HG02571 (cell line): ENCODE data around the gene XRCC5.

Experiments
- ATAC-seq: cut with Tn5 transposase; IDR thresholded peaks from one replicate; pipeline ENCODE4 v1.9.1; 2021; ENCODE audit warnings: mild to moderate bottlenecking, moderate library complexity; ENCODE audit not compliant: unreplicated experiment

Gene XRCC5

DNA sequence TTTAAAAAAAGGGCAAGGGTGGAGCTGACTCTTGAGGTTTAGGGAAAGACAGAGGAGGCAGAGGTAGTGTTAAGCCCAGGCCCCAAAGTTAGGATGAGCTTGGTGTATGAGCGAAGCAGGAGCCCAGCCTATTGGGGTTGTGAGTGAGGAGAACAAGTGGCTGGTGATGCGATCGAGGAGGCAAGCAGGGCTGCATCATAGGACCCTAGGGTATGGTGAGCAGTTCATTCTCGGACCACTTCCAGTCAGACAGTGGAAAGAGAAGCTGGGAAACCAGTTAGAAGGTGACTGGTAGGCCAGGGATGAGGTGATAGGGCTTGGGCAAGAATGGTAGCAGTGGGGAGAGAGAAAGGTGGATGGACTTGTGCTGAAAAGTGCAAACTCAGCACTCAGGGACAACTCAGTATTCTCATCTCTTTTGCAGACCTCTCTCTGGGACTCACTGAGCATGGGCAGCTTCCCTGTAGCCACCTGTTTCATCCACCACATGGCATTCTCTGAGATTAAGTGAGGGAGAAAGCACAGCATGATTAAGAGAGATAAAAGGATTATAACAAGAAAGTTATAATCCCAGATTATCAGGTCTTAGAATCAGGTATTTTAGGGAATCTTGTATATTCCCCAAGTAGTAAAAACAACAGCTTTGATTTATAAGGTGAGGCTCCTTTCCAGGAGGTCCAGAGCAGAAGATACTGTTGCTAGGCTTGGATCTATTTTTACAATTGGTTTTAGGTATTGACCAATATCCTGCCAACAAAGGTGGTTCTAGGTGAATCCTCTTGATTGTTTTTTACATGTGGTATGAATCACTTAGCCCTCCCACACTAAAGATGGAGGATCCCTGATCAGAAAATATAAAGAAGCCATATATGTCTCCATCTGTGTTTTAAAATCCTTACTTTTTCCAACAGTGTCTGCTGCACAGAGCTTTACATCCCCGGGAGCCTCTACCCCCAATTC is 38.3 kb downstream of the XRCC5 start:
- no peak for ATAC-seq

DNA sequence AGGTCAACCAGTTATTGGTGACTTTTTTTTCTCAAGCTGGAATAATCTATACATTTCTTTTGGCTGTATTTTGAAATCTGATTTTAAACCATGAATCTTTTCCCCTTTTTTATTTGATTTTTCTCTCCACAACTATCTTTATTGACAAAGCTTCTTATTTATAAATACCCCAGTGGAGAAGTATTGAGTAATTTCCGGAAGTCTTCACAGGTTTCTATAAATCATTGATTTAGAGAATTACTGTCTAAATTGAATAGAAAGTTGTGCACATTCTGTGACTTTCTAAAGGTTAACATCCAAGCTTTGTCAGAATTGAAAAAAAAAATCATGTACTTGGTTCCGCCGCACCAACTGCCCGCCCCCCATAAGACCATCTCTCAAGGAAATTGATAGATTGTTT is 39.8 kb downstream of the XRCC5 start:
- no peak for ATAC-seq

DNA sequence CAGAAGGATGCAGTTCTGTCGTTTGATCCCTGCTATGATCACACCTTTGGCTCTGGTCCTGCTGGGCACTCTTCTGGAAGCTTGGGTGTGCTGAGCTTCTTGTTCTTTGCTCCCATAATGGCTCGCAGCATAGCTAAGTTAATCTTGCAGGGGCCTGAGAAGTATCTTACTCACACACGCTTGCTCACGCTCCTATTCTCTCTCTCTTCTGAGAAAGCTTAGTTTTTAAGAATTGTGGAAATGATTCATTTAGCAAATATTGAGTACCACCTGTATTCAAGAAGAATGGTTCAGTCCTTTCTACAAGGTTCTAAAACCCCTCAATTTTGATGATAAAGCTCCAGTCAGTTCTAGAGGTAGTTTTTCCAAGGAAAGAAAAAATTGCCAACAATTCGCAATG is 40.6 kb downstream of the XRCC5 start:
- ATAC-seq = no peak

DNA sequence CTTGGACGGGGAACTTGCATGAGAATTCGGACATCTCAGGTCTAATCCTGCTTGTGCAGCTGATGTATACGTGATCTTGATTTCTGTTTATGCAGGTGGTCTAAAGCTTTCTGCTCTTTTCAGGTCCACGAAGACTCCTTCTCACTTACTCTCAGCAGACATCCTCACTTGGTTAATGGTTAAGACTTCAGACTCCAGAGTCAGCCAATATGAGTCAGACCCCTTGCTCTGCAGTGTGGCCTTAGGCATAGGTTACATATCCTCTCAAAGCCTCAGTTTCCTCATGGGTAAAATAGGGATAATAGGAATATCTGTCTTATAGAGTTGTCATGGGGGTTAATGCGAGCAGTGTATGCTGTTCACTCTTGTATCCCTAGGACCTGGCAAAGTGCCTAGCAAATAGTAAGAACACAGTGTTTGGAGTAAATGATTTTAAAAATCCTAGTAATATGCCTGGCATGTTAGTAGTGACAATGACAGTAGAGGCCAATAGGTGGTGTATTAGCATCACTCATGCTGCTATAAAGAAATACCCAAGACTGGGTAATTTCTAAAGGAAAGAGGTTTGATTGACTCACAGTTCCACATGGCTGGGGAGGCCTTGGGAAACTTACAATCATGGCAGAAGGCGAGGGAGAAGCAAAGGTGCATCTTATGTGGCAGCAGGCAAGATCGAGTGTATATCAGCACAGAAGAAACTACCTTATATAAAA is 42.3 kb downstream of the XRCC5 start:
- no peak for ATAC-seq

DNA sequence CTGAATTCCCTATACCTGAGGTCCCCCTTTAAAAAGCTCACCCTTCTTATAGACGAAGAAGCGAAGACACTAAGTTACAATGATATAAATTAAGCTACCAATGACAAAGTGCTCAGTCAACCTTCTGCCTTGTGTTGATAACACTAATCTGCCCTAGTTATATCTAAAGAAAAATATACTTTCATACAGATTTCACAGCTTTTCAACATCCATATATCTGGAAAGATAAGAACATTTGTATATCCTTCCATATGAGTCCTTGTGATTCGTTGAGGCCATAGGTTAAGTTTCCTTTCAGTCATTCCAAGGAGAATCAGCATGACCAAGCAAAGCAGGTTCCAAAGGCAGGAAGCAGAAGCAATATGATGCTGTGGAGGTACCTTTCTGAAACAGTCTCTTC is 46.8 kb downstream of the XRCC5 start:
- no peak for ATAC-seq

DNA sequence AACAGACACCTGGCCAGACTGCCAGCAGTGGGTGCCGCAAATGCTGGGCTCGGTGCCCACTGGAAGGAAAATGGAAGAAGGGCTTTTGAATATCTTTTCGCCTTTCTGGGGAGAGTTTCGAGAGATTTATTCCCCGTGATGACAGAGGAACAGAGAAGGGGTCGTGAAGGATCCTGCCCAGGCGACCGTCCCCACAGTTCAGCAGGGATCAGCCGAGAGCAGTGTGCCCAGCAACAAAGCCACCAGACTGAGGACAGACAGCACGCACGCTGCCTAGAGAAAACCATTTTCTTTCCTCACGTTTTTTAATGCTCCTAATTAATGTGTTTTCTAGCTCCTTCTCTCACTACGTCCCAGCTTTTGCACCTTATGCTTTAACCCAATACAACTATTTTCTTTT is 47.7 kb downstream of the XRCC5 start:
- no peak for ATAC-seq

DNA sequence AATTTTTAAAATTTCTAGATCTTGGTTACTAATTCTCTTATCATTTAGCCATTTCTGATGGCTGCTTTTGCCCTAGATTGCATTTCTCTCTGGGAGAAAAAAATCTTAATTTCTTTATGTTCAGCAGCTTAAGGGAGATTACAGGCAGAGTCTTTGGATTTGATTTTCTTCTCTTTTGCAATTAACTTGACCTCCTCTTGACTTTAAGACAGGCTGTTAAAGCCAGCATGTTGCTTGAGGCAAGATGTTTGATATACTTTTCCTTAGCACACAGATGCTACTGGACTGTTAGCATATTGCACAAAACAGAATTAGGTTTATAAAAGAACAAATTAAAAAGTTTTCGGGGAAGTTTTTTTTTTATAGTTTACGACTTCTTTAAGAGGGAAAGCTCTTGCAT is 50.0 kb downstream of the XRCC5 start:
- ATAC-seq = no peak

DNA sequence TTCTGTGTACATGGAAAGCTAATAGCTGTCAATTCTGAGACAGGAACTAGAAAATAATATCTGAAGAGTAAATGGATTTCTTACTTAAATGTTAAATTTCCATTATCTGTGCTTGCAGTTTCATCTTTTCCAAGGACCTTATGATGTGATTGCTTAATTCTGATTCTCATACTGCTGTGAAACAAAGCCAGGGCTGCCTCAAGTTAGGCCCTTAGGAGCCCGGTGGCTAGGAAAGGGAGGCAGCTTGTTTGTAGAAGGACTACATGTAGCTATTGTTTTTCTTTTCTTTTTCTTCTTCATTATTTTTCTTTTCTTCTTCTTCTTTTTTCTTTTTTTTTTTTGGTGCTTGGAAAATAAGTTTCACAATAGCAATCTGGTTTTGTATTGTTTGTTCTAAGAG is 50.5 kb downstream of the XRCC5 start:
- no peak for ATAC-seq

DNA sequence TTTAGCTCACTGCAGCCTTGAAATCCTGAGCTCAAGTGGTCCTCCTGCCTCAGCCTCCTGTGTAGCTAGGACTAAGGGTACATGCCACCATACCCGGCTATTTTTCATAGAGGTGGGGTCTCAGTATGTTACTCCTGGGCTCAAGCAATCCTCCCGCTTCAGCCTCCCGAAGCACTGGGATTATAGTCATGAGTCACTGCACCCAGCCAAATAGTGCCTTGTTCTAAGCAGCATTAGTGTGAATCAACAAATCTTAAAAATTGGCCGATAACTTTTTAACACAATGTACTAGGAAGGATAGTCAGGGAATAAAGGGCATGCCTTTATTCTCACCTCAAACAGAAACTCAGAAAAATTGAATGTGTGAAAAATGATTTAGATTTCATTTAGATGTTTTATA is 51.6 kb downstream of the XRCC5 start:
- no peak for ATAC-seq

DNA sequence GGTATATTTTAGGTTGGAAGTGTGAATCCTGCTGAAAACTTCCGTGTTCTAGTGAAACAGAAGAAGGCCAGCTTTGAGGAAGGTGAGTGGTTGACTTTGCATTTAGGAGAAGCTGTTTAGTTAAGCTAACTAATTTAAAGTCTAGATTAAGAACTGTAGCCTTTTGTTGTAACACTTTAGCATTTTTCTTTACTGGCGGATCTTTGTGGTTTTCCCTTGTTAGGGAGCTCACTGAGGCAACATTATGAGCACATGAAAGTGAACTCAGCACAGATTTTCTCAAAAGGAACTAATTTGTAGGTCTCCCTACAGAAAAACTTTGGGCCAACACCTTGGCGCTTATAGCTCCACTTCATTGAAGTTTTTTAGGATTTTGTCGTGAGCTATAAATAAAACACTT is 52.8 kb downstream of the XRCC5 start:
- ATAC-seq = no peak

DNA sequence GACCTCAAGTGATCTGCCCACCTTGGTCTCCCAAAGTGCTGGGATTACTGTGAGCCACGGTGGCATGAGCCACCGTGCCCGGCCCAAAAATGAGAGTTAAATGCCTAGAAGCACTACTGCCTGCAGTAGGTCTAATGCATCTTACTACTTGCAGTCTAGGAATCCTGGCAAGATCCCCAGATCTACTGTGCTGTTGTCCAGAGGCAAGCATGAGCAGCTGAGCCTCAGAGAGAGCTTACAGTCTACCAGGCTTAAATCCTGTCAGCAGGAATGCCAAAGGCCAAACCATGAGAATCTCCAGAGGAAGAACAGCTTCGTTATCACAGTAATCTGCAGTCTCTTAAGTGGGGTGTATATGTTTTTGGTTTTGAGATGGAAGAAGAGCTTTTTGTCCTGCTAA is 54.4 kb downstream of the XRCC5 start:
- ATAC-seq = no peak

DNA sequence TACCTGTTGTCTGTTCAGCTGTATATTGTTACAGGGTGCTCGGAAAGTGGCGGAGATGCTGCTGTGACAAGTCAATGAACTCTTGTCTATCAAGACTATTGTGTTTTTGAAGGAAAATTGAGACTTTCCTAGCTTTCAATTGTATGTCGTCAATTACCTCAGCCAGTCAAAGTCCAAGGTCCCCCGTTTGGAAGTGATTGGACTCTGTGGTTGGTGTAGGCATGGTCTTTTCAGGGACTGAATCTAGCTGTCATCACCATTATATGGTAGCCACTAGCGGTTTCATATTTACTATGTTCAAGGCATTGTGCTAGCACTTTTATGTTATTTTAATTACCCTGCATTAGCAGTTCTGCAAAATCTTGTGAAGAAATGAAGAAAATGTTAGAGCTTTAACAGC is 54.9 kb downstream of the XRCC5 start:
- ATAC-seq = no peak

DNA sequence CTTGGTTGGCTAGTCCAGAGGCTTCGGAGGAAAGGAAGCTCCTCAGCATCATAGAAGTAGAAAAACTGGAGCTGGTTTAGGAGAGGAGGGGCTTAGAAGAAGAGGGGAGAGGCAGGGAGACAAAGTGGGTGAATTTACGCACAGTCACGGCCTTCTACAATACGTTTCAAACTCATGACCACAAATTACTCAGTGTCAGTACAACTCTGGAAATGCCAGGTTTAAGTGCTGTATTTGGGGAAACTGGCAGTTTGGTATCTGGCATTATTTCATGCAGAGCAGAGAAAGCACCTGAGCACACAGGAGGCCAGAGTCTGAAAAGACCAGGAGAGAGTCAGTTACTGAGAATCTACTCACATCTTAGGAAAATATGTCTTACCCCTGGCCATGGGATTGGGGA is 55.4 kb downstream of the XRCC5 start:
- no peak for ATAC-seq

DNA sequence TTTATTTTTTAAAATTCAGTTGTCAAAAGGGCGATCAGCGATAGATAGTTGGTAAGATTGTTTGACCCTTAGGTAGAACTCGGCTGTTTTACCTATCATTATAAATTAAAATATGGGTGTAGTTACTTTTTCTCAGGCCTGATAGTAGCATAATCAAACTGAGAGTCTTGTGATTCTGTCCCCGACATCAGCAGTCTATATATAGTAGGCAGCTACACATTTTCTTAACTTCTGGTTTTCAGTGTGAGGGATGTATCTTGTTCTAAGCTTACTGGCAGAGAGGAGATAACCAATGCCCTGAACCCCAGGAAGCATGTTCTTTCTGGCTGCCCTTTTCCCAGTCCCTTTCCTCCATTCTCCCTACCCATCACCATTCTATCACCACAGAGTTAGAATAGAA is 56.6 kb downstream of the XRCC5 start:
- no peak for ATAC-seq

DNA sequence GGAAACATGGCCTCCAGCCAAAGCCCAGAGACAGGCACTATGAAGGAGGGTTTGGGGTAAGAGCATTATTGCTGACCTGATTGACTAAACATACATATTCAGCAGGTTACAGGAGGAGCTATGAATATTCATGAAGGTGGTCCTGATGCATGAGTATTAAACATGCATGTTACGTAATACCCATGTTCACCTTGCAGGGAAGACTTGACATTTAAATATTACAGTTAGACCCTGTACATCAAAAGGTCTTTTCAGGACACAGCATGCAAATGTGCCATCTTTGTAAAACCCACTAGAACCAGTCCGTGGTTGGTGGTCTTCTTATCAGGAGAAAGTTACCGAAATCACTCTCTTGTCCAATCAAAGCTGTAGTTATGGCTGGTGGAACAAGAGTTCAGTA is 59.9 kb downstream of the XRCC5 start:
- no peak for ATAC-seq

DNA sequence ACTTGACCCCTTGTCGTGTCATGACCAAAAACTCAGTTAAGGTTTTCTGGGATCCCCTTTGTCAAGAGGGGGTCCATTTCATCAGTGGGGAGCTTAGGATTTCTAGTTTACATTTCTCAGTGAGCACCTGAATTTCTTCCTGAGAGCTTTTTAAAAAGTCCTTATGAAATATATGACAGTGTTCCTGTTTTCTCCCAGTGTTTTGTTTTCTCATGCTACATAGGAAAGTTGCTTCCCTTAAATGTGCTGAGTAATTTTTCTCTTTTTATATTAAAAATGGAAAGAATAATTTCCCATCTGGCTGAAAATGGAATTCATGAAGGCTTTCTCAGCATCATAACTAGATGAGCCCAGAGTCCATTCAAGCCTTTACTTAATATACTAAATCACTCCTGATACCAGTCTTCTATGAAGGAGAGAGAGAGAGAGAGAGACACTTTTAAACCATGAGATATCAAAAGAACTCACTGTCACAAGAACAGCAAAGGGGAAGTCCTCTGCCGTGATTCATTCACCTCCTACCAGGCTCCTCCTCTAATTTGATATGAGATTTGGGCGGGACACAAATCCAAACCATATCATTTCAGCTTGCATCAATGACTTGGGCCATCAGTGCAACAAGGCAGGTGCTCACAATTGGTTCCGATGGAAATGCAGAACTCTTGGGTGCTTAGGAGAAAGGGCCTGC is 61.1 kb downstream of the XRCC5 start:
- no peak for ATAC-seq

DNA sequence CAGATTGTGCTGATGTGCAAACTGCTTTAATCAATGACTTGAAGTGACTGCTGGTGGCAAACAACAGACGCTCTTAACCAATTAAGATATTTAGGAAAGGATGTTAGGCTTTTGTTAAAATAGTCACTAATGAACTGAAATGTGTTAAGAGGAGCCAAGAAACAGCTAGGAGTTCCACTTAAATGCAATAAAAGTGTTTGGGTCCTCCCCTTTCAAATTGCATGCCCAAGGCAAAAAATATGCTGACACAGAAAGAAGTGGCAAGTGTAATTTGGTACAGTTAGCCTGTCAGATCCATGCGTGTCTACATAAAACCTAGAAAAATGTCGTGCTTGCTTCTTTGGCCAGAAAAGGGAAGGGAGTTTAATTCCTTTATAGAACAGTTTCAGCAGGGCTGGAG is 61.9 kb downstream of the XRCC5 start:
- ATAC-seq = no peak

DNA sequence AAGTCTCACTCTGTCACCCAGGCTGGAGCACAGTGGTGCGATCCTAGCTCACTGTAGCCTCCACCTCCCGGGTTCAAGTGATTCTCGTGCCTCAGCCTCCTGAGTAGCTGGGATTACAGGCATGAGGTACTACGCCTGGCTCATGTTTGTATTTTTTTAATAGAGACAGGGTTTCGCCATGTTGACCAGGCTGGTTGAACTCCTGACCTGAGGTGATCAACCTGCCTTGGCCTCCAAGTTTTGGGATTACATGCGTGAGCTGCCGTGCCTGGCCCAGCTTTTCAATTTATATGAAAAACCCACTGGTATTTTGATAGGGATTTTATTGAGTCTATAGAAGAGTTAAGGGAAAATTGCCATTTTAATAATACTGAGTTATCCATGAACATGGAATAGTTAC is 63.3 kb downstream of the XRCC5 start:
- ATAC-seq = no peak

DNA sequence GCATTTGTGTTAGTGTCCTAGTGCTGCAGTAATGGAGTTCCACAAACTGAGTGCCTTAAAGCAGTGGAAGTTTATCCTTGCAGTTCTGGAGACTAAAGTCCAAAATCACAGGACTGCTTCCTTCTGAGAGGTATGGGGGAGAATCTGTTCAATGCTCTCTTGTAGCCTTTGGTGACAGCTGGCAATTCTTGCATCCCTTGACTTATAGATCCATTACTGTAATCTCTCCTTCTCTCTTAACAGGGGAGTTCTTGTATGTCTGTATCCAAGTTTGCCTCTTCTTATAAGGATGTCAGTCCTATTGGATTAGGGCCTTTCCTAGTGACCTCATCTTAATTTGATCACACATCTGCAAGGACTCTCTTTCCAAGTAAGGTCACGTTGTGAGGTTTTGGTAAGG is 69.9 kb downstream of the XRCC5 start:
- no peak for ATAC-seq

DNA sequence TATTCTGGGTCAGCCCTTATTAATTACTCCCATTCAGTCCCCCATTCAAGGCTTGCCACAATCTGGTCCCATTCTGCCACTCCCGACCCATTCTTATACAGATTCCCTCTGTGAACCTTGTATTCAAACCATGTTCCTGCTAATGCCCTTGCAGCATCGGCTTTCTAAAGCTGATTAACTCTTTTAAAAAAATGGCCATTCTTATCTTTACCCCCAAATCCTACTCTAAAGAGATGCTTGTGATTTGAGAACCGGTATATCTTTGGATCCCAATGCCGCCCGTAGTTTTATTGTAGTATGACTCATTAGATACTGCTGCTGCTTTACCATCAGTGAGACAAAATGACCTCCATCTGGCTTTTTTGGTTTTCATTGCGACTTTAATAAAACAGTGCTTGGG is 72.2 kb downstream of the XRCC5 start:
- no peak for ATAC-seq

DNA sequence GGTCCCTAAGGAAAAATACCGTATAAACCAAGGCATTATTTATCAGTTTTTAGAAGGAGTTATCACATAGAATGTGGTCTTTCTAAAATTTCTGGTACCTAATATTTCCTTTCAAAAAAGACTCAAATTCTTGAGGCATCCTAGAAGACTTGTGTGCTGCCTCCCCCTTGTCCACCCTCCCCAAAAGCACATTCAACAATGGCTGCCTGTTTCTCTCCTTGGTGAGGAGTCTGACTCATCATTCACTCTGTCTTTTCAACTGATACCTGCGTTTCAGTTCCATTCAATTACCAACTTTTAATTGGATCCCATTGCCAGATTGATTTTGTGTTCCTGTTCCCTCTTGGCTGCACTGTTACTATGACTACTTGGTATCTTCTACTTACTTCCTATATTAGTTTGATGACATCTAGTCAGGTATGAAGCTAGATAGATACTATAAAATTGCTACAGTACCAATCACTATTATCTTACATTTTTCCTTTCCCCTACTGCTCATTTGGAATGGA is 72.9 kb downstream of the XRCC5 start:
- no peak for ATAC-seq

DNA sequence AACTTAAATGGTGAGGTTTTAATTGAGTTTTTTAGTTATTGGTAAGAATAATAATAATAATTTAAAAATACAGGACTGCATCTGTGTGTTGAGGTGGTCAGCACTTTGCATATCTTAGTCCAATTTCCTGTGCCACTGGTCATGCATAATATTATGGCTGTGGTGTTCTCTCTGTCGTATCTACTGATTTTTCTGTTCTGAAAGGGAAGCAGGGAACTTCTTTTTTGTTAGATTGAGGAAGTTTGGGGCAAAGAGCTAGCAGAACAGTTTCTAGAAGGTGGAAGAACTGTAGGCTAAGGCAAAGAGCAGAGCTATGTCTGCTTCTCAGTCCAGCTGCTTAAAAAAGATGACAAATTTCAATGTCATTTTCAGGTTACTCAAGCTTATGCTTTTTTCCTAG is 74.3 kb downstream of the XRCC5 start:
- no peak for ATAC-seq
